Kidney (tissue), 14 donors: ENCODE data around the gene FBXO2. TPM values are rescaled to one million over a fixed set of nuclear protein-coding genes. Genes with fewer than 3 reads are reported as not detected.

Experiments used
- DNase-seq, 5 donors: peaks; one replicate each; pipeline ENCODE4 v3.0.0-alpha.2; 2013 to 2020
- FAIRE-seq: peaks from 2 replicates; lab custom pipeline; 2012; peaks lifted over from hg19 to GRCh38; lab: Jason Lieb, UNC
- H3K27ac ChIP-seq, 2 donors: one replicate each; pipeline ENCODE4 v1.7.0; 2013; ENCODE audit warnings: low read depth in 2 of 2, low read length in 2 of 2, inconsistent platforms in 1 of 2
- H3K27me3 ChIP-seq: one replicate; pipeline ENCODE4 v1.7.1; 2013; ENCODE audit warnings: low read length, inconsistent platforms; ENCODE audit not compliant: control insufficient read depth, insufficient read depth
- H3K36me3 ChIP-seq, 3 donors: one replicate each; pipeline versions ENCODE4 v1.7.0 to v1.7.1; 2013; ENCODE audit warnings: low read length in 3 of 3, control low read depth in 1 of 3, inconsistent platforms in 1 of 3; ENCODE audit not compliant: insufficient read depth in 3 of 3, control insufficient read depth in 2 of 3
- H3K4me1 ChIP-seq, 3 donors: one replicate each; pipeline versions ENCODE4 v1.7.0 to v1.7.1; 2013; ENCODE audit warnings: low read length in 3 of 3, inconsistent platforms in 1 of 3, low read depth in 1 of 3; ENCODE audit not compliant: control insufficient read depth in 2 of 3, insufficient read depth in 2 of 3
- H3K4me3 ChIP-seq, 3 donors: one replicate each; pipeline versions ENCODE4 v1.7.0 to v1.8.1; 2013; ENCODE audit warnings: low read length in 3 of 3, control low read depth in 1 of 3, inconsistent platforms in 1 of 3
- H3K9ac ChIP-seq, 3 donors: one replicate each; pipeline versions ENCODE4 v1.7.0 to v1.7.1; 2013; ENCODE audit warnings: low read length in 3 of 3, control low read depth in 1 of 3, inconsistent platforms in 1 of 3
- H3K9me3 ChIP-seq, 3 donors: one replicate each; pipeline versions ENCODE4 v1.7.0 to v1.7.1; 2013; ENCODE audit warnings: low read length in 3 of 3, control low read depth in 1 of 3, inconsistent platforms in 1 of 3; ENCODE audit not compliant: control insufficient read depth in 2 of 3, insufficient read depth in 1 of 3
- intact Hi-C: fragments of 100-400 bp; cut with DNase I; formaldehyde crosslinking; loops from one replicate; pipeline ENCODE4 v1.11.1; 2022
- polyA plus RNA-seq: library from polyadenylated mRNA; stranded (reverse); fragments of 350-450 nt; fragmentation: Illumina TruSeq; extraction: RNeasy Lipid Tissue Mini Kit (QIAGEN cat#74804); gene quantifications from one replicate; pipeline ENCODE4 v1.2.3, GENCODE V29; 2014; ENCODE audit warnings: low read depth, low replicate concordance; ENCODE audit not compliant: insufficient read depth
- total RNA-seq: library from RNA; stranded (reverse); fragmentation: NEBNext Ultra II Directional; extraction: Animal tissue kit (Norgen Biotek cat#: 25700); gene quantifications from one replicate; pipeline ENCODE4 v1.2.1, GENCODE V29; 2021
- TF ChIP-seq, protein P1 (sequence below): IDR thresholded peaks from 3 replicates; pipeline ENCODE4 v1.5.1; 2012; ENCODE audit warnings: mild to moderate bottlenecking, moderate library complexity, borderline replicate concordance; ENCODE audit not compliant: insufficient read depth; ENCODE audit errors: extremely low read depth
- donor health status: control.
- donor health status: control.
- donor health status: control.
- donor health status: control.
- donor health status: control.
- donor health status: DM: yes; HTN: yes; CAD: no.
- donor health status: Normal renal cell carcinoma (clear cell type).

FBXO2 gene
- total and polyA plus RNA-seq, 2 donors from 2014 or later: 10.2 to 38.4 TPM

DNA sequence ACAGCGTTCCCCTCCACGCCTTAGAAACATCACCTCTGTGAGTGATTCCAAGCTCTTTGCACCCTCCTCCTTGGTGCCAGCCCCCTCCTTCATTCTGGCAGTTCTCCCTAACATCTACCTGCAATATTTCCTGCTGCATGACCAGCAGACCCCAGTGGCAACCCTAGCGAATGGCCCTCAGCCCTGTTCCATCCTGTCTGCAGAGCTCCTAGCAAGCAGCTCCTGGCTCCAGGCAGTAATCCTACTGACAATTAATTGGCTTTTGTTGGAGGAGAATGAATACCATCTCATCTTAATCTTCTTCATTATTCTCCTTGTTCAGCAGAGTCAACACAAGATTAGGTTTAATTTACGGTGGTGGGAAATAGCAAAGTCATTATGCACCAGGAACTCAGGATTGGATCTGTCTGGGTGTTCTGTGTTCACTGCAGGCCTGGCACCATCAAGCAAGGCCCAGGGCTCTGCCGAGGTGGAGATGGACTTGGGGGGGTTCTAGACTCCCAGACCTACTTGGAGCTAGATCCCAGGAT is 12.4 kb downstream of the FBXO2 start:
- no peak for DNase-seq
- Histone ChIP-seq H3K27me3 (no peaks in the 10 kb centered on the region), H3K36me3 (no peaks in the 10 kb centered on the region), H3K27ac (no peak overlapping the region), H3K9ac (no peak overlapping the region), H3K4me3 (no peak overlapping the region), H3K4me1 (no peaks in the 10 kb centered on the region), H3K9me3 (no peaks in the 10 kb centered on the region)
- intact Hi-C loops: loop anchor here (5.0 to 10.0 kb wide), 2 partner anchors 397 to 605 kb away; no protein-coding TSS in a partner anchor
- TF ChIP-seq, protein P1, sequence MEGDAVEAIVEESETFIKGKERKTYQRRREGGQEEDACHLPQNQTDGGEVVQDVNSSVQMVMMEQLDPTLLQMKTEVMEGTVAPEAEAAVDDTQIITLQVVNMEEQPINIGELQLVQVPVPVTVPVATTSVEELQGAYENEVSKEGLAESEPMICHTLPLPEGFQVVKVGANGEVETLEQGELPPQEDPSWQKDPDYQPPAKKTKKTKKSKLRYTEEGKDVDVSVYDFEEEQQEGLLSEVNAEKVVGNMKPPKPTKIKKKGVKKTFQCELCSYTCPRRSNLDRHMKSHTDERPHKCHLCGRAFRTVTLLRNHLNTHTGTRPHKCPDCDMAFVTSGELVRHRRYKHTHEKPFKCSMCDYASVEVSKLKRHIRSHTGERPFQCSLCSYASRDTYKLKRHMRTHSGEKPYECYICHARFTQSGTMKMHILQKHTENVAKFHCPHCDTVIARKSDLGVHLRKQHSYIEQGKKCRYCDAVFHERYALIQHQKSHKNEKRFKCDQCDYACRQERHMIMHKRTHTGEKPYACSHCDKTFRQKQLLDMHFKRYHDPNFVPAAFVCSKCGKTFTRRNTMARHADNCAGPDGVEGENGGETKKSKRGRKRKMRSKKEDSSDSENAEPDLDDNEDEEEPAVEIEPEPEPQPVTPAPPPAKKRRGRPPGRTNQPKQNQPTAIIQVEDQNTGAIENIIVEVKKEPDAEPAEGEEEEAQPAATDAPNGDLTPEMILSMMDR: no peak
- FAIRE-seq: no peak

DNA sequence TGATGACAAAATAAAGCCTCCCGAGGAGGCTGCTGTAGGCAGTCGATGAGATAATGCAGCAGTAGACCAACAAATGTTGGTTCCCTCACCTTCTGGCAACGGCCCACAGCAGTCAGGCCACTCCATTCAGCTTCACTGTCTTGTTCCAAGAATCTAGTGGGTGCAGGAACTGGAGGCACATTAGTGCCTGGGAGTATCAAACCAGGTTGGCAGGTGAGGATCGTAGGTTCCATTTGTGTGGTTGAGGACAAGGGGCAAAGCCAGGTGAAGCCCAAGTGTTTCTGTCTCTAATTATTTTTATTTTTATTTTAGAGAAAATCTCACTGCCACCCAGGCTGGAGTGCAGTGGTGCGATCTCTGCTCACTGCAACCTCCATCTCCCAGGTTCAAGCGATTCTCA is 13.3 kb downstream of the FBXO2 start:
- DNase-seq: no peak
- no peak for FAIRE-seq
- no peaks in the 10 kb centered on the region for H3K9me3 ChIP-seq
- H3K9ac ChIP-seq: no peak overlapping the region
- H3K36me3 ChIP-seq: no peaks in the 10 kb centered on the region
- intact Hi-C loops: loop anchor here (5.0 to 10.0 kb wide), 2 partner anchors 396 to 604 kb away; no protein-coding TSS in a partner anchor
- no peak overlapping the region for H3K27ac ChIP-seq
- no peaks in the 10 kb centered on the region for H3K4me1 ChIP-seq
- no peak overlapping the region for H3K4me3 ChIP-seq
- no peaks in the 10 kb centered on the region for H3K27me3 ChIP-seq
- TF ChIP-seq, protein P1: no peak

DNA sequence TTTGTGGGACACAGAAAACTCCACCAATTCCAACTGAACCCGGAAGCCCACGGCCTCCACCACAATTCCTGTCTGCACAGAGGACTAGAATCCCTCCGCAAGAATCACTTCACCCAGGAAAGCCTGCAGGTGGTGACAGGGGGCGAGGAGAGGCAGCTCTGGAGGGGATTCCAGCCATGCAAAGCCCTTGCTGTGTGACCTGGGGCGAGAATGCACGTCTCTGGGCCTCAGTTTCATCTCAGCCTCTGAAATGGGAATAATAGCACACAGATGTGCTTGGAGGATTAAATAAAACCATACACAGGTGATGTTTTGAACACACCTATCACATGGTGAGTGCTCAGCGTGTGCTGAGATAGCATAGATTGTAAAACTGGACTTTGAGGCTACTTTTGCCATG is 14.1 kb downstream of the FBXO2 start:
- intact Hi-C loops: loop anchor here (5.0 to 10.0 kb wide), 2 partner anchors 395 to 603 kb away; no protein-coding TSS in a partner anchor
- Histone ChIP-seq H3K27ac (no peak overlapping the region), H3K27me3 (no peaks in the 10 kb centered on the region), H3K36me3 (no peaks in the 10 kb centered on the region), H3K9me3 (no peaks in the 10 kb centered on the region), H3K9ac (no peak overlapping the region), H3K4me3 (no peak overlapping the region), H3K4me1 (no peaks in the 10 kb centered on the region)
- FAIRE-seq: no peak
- DNase-seq: no peak
- TF ChIP-seq, protein P1: no peak

DNA sequence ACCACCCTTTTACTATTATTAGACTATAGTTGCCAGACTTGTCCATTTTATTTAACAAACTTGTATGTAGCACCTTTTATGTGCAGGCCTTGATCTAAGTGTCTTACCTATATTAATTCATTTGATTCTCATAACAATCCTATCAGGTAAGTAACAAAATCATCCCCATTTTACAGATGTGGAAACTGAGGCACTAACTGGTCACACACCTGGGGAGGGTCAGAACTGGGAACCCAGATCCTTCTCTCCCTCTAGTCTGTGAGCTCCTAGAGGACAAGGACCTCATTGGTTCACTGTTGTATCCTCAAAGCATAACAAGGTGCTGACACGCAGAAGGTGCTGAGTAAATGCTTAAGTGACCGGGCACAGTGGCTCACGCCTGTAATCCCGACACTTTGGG is 14.9 kb downstream of the FBXO2 start:
- Histone ChIP-seq H3K27ac (no peak overlapping the region), H3K4me3 (no peak overlapping the region), H3K9ac (no peak overlapping the region), H3K4me1 (no peaks in the 10 kb centered on the region), H3K9me3 (no peaks in the 10 kb centered on the region), H3K36me3 (no peaks in the 10 kb centered on the region), H3K27me3 (no peaks in the 10 kb centered on the region)
- intact Hi-C loops: no loop called here
- FAIRE-seq (no peak), DNase-seq (no peak)
- TF ChIP-seq, protein P1: no peak
